Fibroblast of gingiva (primary cell): ENCODE data around the gene JOSD1.
"Not testable (repeated sequence)": the region's sequence is repeated elsewhere in the genome, so short reads cannot be mapped to it uniquely, and the experiment has no call there.

Source experiments
- DNase-seq: peaks from one replicate; pipeline ENCODE4 v3.0.0-alpha.2; 2011; ENCODE audit warnings: low read depth

JOSD1 gene

DNA sequence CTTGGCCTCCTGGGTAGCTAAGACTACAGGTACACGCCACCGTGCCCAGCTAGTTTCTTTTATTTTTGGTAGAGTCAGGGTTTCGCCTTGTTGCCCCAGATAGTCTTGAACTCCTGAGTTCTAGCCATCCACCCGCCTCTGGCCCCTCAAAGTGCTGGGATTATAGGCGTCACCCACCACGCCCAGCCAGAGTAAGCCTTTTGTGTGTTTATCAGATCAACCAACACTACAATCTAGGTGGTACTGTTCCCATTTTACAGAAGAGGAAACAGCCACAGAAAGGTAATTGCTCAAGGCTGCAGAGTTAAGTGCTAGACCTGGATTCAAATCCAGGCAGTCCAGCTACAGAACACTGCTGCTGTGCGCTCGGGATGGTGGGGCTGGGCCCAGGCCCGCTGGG is 15.8 kb downstream of the JOSD1 start:
- DNase-seq = no peak

DNA sequence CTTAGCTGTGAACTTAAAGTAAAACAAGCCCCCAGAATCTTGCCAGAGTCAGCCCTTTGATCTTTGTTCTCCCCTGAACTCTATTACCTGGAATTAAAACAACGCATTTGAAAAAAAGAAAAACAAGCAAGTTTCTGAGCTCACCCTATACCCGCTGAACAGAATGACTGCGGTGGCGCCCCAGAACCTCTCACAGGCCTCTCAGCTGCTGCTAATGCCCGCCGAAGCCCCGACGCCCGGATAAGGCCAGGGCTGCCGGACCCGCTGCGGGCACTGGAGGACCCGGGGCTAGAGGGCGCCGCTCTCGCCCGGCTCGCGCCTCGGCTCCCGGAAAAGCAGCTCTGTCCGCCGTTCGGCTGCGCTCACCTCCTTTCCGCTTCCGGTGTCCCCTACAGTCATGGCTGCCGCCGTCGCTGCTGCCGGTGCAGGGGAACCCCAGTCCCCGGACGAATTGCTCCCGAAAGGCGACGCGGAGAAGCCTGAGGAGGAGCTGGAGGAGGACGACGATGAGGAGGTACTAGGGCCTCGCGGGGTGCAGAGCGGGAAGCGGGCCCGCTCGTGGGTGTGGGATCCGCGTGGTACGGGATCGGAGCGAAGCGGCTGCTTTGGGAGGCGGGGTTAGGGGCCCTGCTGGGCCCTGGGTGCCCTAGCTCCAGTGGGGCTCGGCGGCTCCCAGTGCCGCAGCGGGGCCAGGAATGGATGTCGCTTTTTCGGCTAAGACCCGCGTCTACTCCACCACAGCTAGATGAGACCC is 19.0 kb downstream of the JOSD1 start, which contains the start of gene TOMM22:
Gene TOMM22, plus strand, starts transcription at position 376 of the 754 bp plus-strand sequence. Its CDS starts 22 bp downstream, at position 398.
- DNase-seq = peak; percentile 83

DNA sequence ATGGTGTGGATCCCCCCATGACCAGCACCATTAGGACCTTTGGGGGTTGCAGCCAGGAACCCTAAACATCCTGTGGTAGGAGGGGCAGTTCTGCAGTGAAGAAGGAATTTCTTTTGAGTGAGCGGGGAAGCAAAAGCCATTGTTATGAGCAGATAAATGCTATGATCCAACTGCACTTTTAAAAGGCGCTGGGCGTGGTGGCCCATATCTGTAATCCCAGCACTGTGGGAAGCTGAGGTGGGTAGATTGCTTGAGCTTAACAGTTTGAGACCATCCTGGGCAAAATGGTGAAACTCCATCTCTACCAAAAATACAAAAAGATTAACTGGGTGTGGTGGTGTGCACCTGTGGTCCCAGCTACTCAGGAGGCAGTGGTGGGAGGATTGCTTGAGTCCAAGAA is 24.9 kb downstream of the JOSD1 start:
- no peak for DNase-seq

DNA sequence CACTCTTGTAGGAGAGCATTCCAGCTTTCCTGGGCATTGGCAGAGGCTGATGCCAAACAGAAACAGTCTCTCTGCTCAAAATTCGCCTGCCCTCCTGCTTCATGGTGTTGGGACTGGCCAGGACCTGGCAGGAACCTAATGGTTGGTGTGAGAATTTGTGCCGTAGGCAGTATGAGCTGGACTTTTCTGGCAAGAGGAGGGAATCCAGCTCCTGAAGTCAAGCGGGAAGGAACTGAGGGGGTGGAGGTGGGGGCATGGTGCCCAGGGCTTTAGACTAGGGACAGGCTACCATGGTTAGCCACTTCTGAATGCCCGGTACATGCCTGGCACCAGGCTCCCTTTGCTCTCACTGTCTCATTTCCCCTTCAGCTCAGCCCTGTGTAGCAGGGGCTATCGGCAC is 25.9 kb downstream of the JOSD1 start:
- DNase-seq = no peak

DNA sequence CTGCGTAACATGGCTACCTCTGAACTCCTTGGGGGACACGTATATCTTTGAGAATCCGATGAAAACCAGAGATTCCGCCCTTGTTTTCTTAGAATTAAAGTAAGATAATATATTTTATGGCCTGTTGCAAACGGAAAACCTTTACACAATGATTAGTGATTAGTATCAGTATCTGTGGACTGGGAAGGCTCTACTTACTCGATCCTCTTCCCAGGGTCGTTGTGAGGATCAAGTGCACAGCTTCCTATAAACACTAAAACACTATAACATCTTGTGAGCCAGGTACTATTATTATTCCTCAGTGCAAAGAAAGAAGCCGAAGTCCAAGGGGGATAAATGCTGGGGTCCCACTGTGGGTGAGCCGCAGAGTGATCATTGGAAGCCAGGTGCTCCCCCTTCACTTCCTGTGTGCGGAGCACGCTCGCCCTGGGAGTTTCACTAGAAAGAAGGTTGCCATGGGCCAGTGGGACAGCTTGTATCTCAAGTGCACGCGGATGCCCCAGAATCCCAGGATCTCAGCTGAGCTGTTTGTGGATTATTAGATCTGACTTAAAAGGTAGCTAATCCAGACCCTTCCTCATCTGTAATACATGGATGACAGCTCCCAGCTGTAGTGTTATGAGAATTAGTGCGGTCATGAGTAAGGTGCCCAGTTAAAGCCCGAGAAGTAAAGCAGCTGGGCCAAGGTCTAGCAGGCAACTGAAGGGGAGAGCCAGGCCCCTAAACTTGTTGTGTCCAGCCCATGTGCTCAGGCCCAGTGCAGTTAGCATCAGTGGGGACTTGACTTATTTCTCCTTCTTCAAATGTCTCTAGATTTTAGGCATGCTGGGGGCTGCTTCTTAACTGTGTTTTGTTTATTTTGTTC is 43.5 kb downstream of the JOSD1 start:
- DNase-seq = no peak

DNA sequence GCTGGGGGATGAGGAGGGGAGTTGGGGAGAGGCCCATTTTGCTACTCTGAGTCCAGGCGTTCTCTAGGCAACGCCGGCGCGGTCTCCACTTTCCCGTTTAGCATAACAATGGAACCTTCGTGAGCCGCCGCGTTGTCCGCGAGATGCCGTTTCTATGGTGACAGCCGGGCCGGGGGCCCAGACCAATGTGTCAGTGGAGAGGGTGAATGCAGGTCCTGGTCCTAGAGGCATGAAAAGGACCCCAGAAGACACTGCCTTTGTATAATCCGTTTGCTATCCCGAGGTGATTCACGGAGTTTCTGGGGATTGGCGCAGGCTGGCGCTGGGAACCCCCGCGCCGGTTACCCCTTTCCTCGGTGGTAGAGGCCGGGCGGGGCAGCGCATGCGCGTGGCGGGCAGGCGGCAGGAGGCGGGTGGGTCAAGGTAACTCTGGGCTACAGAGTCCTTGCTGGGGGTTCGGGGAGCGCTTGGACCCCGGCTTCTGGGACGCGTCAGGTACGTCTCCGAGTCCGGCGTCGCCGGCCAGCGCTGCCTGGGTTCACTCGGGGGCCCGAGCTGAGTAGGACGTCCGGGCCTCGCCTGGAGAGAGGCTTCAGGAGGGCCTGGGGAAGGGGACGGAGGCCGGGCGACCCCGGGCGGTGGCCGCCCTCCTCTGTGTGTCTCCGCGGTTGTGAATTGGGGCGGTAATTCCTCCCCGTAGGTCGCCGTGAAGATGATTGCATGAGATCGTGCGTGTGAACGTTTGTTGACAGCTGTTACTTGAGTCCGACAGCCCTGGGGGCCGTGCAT is 44.3 kb downstream of the JOSD1 start, which contains the start of the genes CBY1 and FAM227A:
Gene CBY1, plus strand, starts transcription at position 383 of the 789 bp plus-strand sequence. CDS start 11,417 bp downstream, outside the sequence.
Gene FAM227A, minus strand, starts transcription at position 137 of the 789 bp plus-strand sequence. CDS start 6,224 bp downstream, outside the sequence.
- peak; percentile 82 for DNase-seq

DNA sequence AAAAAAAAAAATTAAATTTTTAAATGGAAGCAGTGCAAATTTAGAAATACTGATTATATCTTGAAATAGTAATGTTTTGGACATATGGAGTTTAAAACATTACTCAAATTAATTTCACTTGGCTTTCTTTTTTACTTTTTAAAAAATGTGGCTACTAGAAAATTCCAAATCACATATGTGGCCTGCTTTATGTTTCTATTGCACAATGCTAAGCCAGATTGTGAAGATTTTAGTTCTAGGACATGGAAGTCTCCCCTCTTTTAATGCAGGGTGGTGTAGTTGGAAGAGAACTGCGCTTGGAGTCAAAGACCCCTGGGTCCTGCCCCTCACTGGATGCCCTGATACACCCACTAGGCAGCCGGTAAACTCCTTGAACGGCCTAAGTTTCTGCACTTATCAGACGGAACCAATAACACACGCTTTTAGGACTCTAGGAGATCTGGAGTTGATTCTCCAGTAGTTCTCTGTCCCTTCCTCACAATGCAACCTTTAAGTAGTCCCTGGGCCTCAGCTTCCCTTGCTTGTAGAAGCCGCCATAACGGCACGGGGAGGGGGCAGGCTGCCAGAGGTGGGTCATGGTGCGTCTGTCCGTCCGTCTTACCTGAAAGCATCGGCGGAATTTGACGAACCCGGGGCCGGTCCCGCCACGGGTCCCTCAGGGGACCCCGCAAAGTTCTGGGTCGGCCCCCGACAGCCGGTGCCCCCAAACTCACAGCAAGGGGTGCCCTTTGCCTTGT is 45.1 kb downstream of the JOSD1 start:
- DNase-seq = no peak

DNA sequence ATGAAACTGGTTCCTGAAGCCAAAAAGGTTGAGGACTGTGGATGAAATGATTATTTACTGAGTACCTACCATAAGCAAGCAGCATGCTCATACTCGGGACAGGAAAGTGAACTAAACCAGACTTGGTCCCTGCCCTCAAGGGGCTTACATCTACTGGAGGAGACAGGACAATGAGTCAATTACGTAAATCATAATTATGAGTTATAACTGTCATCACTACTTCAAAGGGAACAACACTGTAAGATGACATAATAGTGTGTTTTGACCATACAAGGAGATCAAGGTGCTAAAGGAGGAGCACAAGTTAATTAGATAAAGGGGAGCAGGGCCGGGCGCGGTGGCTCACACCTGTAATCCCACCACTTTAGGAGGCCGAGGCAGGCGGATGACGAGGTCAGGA is 47.0 kb downstream of the JOSD1 start:
- no peak for DNase-seq

DNA sequence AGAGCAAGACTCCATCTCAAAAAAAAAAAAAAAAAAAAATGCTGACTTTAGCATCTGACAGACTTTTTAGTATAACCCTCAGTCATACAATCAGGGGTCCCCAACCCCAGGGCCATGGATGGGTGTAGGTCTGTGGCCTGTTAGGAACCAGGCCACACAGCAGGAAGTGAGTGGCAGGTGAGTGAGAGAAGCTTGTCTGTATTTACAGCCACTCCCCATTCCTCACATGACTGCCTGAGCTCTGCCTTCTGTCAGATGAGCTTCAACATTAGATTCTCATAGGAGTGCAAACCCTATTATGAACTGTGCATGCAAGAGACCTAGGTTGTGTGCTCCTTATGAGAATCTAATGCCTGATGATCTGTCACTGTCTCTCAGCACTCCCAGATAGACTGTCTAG is 47.9 kb downstream of the JOSD1 start:
- DNase-seq = no peak

DNA sequence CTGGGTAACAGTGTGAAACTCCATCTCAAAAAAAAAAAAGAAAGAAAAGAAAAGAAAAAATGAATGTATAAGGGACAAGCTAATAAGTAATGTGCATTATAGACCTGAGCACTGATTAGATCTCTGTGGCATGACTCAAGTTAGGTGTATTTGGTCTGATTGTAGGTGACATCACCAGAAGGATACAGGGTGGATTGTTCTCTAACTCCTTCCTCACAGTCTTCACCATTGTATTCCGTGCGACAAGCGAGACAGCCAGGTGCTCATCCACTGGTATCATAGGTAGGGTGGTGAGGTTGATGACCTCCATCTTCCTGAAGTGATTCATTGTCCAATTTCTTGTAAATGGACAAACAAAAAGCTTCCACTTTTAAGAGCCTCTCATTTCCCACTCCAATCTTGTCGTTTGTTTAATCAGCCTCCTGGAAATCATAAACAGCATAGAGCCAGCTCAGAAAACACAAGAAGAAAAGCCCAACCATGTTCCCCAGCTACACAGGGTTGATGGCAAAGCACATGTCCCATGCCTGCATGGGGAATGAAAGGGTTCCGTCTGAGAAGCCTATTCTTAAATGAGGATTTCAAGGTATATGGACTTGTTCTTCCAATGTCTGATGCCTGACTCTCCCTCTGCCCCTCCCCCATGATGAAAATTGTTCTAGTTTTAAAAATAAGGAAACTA is 50.8 kb downstream of the JOSD1 start:
- no peak for DNase-seq

DNA sequence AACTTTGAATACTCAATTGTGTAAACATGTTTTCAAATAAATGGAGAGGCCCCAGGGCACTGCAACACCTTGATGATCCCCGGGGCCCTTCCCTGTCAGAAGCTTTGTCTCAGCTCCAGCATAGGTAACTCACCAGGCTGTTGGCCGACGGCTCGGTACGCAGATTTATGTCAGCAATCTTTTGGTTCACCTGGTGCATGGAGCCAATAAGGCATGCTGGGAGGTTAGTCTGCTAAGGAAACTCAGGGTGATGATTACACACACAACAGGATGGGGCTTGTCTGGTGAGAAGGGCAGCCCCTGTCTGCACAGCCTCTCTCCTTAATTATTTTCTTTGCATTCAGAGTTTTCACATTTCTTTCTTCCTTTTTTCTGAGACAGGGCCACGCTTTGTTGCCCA is 55.3 kb downstream of the JOSD1 start:
- DNase-seq = no peak

DNA sequence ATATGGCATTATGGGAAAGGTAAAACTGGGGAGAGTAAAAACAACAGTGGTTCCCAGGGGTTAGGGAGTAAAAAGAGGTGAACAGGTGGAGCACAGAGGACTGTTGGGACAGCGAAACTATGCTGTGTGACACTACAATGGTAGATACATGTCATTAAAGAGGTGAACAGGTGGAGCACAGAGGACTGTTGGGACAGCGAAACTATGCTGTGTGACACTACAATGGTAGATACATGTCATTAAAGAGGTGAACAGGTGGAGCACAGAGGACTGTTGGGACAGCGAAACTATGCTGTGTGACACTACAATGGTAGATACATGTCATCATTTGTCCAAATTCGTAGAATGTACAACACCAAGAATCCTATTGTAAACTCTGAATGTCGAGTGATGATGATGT is 56.5 kb downstream of the JOSD1 start:
- DNase-seq = not testable (repeated sequence)

DNA sequence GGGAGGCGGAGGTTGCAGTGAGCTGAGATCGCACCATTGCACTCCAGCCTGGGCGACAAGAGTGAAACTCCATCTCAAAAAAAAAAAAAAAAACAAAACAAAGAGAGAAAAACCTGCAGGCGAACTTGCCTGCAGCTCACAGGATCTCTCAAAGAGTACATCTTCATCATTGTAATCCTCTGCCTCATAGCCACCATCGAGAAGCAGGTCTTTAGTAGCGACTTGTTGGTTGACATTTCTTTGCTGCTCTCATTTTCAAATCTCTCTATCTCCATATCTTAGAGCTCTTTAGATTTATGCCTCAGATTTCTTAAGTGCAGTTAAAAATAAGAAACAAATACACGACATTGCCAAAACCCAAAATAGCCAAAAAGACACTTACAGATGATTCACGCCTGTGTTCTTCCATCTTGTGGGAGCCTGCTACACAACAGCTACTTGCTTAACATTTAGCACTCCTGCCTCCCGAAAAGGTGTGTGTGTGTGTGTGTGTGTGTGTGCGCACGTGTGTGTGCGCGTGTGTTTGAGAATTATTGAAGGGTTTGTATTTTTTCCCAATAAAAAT is 59.2 kb downstream of the JOSD1 start:
- no peak for DNase-seq

DNA sequence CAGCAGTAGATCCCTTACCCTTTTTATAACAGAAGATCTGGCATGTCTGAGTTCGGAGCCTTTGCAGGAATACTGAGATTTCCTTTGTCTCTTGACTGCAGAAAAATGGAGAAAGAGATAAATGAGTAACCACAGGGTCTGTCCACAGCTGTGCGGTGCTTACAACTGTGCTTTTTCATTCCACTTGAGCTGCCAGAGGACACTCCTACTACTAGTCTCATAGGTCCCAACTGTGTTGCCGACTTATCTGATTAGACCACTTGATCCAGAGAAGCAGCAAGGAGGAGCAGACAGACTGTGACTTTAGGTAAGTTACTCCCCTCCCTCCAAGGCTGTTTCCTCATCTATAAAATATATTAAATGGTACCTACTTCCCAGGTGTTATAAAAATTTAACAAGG is 62.0 kb downstream of the JOSD1 start:
- no peak for DNase-seq

DNA sequence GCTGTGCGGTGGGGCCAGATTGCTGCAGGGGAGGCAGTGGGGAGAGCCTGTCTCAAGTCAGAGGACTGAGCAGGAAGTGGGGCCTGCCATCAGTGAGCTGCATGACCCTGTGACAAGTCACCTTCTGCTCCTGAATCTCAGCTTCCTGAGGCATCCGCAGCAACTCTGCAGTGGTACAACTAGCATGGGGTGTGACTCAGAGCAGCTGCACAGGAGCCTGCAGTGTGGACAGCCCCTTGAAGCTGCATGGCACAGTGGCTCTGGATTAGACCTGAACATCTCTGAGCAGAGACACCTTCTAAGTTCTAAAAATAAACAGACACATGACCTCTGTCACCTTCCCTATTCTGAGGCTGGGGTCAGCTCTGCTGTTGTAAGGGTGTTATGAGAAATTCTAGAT is 62.5 kb downstream of the JOSD1 start:
- DNase-seq = no peak
